H1 (cell line): ENCODE data around the gene FGF14.

ENCODE experiments used
- BRCA1 ChIP-seq: IDR thresholded peaks from 2 replicates; pipeline ENCODE4 v1.6.1; 2012; ENCODE audit warnings: low read depth, low read length, improper control_type of control experiment
- CTCF ChIP-seq, 3 experiments: IDR thresholded peaks; 1 replicate in 2 of 3; 2 replicates in 1 of 3; pipeline versions ENCODE4 v1.5.1 to v1.6.1; 2011; ENCODE audit warnings: low read length in 3 of 3, mild to moderate bottlenecking in 3 of 3, inconsistent platforms in 2 of 3, low read depth in 1 of 3, moderate library complexity in 1 of 3; ENCODE audit not compliant: insufficient read depth in 1 of 3; ENCODE audit errors: control extremely low read depth in 1 of 3
- EZH2 ChIP-seq: fragments of 200-600 bp; sonication (generic); IDR thresholded peaks from 2 replicates; pipeline ENCODE4 v1.7.1; 2012; ENCODE audit warnings: low read depth, mild to moderate bottlenecking, moderate library complexity, low read length, inconsistent platforms; ENCODE audit not compliant: severe bottlenecking
- GTF2F1 ChIP-seq: IDR thresholded peaks from 2 replicates; pipeline ENCODE4 v1.6.1; 2012; ENCODE audit warnings: low read depth, low read length, improper control_type of control experiment, borderline replicate concordance
- JUND ChIP-seq: IDR thresholded peaks from 2 replicates; pipeline ENCODE4 v1.6.1; 2011; ENCODE audit warnings: mild to moderate bottlenecking, improper control_type of control experiment, low read length
- MAX ChIP-seq: IDR thresholded peaks from 2 replicates; pipeline ENCODE4 v1.6.1; 2012; ENCODE audit warnings: inconsistent platforms
- RFX5 ChIP-seq: IDR thresholded peaks from 2 replicates; pipeline ENCODE4 v1.6.1; 2011; ENCODE audit warnings: low read depth, low read length, improper control_type of control experiment, borderline replicate concordance

GRCh38 chr13:102169471-102170015 lies 232.3 kb downstream of the FGF14 start:
- no peak for TF ChIP-seq CTCF (IDR thresholded peaks at IDR 0.05; ENCODE audit: control extremely low read depth in 1 of 3, insufficient read depth in 1 of 3, low read depth in 1 of 3, low read length in 3 of 3)
- TF ChIP-seq JUND: no peak
- TF ChIP-seq EZH2: no peak
- TF ChIP-seq MAX: no peak
- TF ChIP-seq RFX5: no peak
- TF ChIP-seq GTF2F1: no peak
- TF ChIP-seq BRCA1: no peak
